ENCODE measurements around the gene CRABP1. TPM values are rescaled to one million over a fixed set of nuclear protein-coding genes. Genes with fewer than 3 reads are reported as not detected.
"Not testable (repeated sequence)": the region's sequence is repeated elsewhere in the genome, so short reads cannot be mapped to it uniquely, and the experiment has no call there.

The CRABP1 gene
- total RNA-seq, 2 donors from 2014 or later: not detected

GRCh38 chr15:78369161-78369560 is 29.0 kb downstream of the CRABP1 start:
- no peak for DNase-seq (ENCODE audit: low spot score)
- Histone ChIP-seq H3K4me3 (no peak overlapping the region), H3K27me3 (replicated peaks; ENCODE audit: insufficient read depth) (no peaks in the 10 kb centered on the region), H3K4me1 (replicated peaks) (no peaks in the 10 kb centered on the region), H3K36me3 (no peaks in the 10 kb centered on the region), H3K9me3 (no peaks in the 10 kb centered on the region), H3K27ac (no peak overlapping the region)
- TF ChIP-seq POLR2A (IDR thresholded peaks at IDR 0.05): no peak
- TF ChIP-seq POLR2AphosphoS5 (IDR thresholded peaks at IDR 0.05): no peak
- no peak for TF ChIP-seq CTCF (IDR thresholded peaks at IDR 0.05)
- intact Hi-C loops (cut with DNase I): no loop called here
- 55% methylated on average over 3 of the region's 3 CpGs for WGBS

GRCh38 chr15:78370013-78370412 is 29.9 kb downstream of the CRABP1 start:
- H3K27me3 ChIP-seq (replicated peaks; ENCODE audit: insufficient read depth): no peaks in the 10 kb centered on the region
- H3K9me3 ChIP-seq: no peaks in the 10 kb centered on the region
- DNase-seq (ENCODE audit: low spot score): no peak
- 69% methylated on average over 6 of the region's 6 CpGs for WGBS
- intact Hi-C loops (cut with DNase I): no loop called here
- H3K36me3 ChIP-seq: no peaks in the 10 kb centered on the region
- no peaks in the 10 kb centered on the region for H3K4me1 ChIP-seq (replicated peaks)
- H3K4me3 ChIP-seq: no peak overlapping the region
- TF ChIP-seq POLR2AphosphoS5 (IDR thresholded peaks at IDR 0.05) (no peak), CTCF (IDR thresholded peaks at IDR 0.05) (no peak), POLR2A (IDR thresholded peaks at IDR 0.05) (no peak)
- H3K27ac ChIP-seq: no peak overlapping the region

GRCh38 chr15:78372880-78373279 is 32.7 kb downstream of the CRABP1 start:
- no peak overlapping the region for H3K4me3 ChIP-seq
- no peak for TF ChIP-seq POLR2A (IDR thresholded peaks at IDR 0.05)
- TF ChIP-seq CTCF (IDR thresholded peaks at IDR 0.05): no peak
- TF ChIP-seq POLR2AphosphoS5 (IDR thresholded peaks at IDR 0.05): no peak
- H3K27me3 ChIP-seq (replicated peaks; ENCODE audit: insufficient read depth): no peaks in the 10 kb centered on the region
- no peak for DNase-seq (ENCODE audit: low spot score)
- intact Hi-C loops (cut with DNase I): no loop called here
- no peaks in the 10 kb centered on the region for H3K9me3 ChIP-seq
- WGBS: 85% methylated on average over 5 of the region's 5 CpGs
- H3K4me1 ChIP-seq (replicated peaks): no peaks in the 10 kb centered on the region
- no peak overlapping the region for H3K27ac ChIP-seq
- no peaks in the 10 kb centered on the region for H3K36me3 ChIP-seq

GRCh38 chr15:78374436-78375393 is 34.6 kb downstream of the CRABP1 start:
- intact Hi-C loops (cut with DNase I): no loop called here
- DNase-seq (ENCODE audit: low spot score): no peak
- Histone ChIP-seq H3K27ac (no peak overlapping the region), H3K36me3 (no peaks in the 10 kb centered on the region), H3K9me3 (no peaks in the 10 kb centered on the region), H3K27me3 (replicated peaks; ENCODE audit: insufficient read depth) (no peaks in the 10 kb centered on the region), H3K4me3 (no peak overlapping the region), H3K4me1 (replicated peaks) (no peaks in the 10 kb centered on the region)
- WGBS: 62% methylated on average over 14 of the region's 14 CpGs
- no peak for TF ChIP-seq CTCF (IDR thresholded peaks at IDR 0.05)
- TF ChIP-seq POLR2AphosphoS5 (IDR thresholded peaks at IDR 0.05): no peak
- TF ChIP-seq POLR2A (IDR thresholded peaks at IDR 0.05): no peak

- 82% methylated on average over 1 of the region's 1 CpG for WGBS
- intact Hi-C loops (cut with DNase I); H3K27me3 ChIP-seq (replicated peaks; ENCODE audit: insufficient read depth); H3K9me3 ChIP-seq; H3K4me3 ChIP-seq; H3K4me1 ChIP-seq (replicated peaks); DNase-seq (ENCODE audit: low spot score); H3K27ac ChIP-seq; H3K36me3 ChIP-seq: not testable (repeated sequence)
Observed at GRCh38 chr15:78380143-78380542, 40.0 kb downstream of the CRABP1 start.
